SKM-1 (cell line): Measurements from ENCODE around the gene GTF2H1.
"Not testable (repeated sequence)": the region's sequence is repeated elsewhere in the genome, so short reads cannot be mapped to it uniquely, and the experiment has no call there.

ENCODE experiments used
- DNase-seq: peaks from one replicate; lab custom pipeline; 2025; ENCODE audit not compliant: unreplicated experiment; lab: John Stamatoyannopoulos, UW

Gene GTF2H1

DNA sequence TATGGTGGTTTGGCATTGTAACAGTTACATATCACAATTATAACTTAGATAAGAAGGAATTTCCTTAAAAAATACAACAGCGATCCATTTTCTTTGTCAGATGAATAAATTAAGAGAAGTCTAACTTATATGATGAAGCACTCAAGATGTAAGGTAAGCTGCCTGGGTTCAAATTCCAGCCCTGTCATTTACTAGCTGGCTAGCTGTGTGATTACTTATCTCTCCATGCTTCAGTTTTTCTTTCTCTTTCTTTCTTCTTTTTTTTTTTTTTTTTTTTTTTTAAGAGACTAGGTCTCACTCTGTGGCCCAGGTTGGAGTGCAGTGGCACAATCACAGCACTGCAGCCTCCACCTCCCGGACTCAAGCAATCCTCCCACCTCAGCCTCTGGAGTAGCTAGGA, 49.8 kb downstream of the GTF2H1 start:
- no peak for DNase-seq

DNA sequence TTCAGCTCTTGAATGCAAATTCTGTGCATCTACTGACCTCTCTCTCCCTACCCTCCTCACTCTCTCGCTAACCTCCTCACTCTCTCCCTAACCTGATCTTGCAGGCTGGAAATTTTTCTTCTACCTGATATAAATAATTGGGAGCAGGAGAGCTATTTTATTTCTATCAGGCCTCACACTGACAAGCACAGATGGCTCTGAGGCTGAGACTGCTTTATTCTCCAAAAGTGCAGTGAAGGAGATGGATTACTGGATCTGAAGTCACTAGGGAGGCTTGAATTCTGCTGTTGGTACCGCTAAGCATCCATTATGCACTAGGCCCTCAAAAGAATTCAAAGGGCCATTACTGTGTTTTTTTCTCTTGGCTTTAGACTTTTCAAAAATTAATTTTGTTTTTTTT, 52.6 kb downstream of the GTF2H1 start:
- DNase-seq: no peak

DNA sequence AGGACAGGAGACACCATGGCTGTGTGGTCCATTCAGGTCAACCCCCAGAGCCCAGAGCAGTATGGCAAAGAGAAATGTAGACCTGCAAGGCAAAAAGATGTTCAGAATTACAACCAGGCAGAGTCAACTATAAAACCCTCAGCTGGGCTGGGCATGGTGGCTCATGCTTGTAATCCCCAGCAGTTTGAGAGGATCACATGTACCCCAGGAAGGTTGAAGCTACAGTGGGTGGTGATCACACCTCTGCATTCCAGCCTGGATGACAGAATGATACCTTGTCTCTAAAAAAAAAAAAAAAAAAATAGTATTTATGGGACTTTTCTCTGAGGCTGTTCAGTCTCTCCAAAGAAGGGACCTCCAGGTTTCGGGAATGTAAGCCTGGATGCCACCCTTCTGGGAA, 53.6 kb downstream of the GTF2H1 start:
- DNase-seq: no peak

DNA sequence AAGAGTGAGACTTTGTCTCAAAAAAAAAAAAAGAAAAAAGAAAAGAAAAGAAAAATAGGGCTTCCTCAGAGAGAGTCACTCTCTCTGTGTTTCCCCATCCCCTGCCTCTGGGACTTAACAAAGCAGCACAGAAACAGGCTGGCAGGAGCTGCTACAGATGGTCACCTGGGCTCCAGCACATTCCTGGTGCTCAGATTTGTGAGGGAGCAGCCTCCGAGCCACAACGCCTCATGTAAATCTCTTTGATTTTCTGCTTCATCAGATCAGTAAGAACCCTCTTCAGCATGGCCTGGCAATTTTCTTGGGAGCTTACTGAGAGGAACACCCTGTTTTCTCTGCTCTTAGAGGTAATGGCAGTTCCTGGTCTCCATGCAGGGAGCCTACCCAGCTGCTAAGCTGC, 56.8 kb downstream of the GTF2H1 start:
- no peak for DNase-seq

DNA sequence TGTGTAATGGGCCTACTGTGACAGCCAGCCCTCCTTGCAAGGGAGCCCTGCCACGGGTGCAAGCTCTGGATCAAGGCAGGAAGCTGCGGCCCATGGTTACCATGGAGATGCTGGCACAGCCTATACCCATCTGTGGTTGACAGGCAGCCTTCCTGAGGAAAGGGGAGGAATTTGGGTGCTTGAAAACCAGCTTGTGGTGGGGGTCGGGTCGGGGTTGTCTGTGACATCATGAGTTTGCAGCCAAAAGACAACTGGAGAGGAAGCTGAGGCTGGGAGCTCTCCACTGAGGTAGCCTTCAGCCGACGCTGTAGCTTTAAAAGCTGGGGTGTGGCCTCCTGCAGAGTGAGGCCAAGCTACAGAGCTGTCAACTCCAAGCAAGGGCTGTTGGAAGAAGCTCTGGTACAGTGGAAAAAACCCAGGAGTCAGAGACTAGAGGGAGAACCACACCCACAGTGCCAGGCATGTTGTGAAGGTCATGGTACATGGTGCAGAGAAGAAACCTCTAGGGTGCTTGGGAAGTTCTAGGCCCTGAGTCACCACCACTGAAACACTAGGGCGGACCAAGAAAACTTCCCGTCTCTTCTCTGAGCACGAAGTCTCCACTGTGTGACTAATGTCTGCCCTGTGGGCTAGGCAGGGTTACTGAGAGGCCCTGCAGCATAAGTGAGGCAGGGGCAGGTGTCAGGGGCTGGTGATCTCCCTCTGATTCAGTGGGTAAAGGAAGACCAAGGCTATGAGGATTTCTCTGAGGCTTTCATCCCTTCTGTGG, 61.2 kb downstream of the GTF2H1 start:
- DNase-seq: peak; percentile 27

DNA sequence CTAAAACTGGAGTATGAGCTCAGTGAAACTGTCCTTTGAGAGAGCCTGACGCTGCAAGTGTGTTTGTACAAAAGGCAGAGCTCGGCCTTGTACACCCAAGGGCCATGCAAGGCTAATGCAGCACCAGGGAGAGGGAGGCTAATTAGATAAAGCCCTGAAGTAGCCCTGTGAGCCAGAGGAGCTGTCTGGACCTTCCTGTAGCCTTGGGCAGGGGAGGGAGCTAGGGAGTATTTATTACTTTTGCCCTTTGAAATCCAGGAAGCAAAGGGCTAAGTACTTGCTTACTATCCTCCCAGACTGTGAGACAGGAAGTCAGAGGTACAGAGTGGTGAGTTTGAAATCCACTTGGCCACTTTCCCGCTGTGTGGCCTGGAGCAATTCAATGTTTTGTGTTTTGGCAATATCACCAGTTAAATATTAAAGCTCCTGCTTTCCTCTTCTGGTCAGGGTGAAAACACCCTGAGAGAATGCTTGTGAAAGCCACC, 61.8 kb downstream of the GTF2H1 start:
- peak; percentile 25 for DNase-seq

DNA sequence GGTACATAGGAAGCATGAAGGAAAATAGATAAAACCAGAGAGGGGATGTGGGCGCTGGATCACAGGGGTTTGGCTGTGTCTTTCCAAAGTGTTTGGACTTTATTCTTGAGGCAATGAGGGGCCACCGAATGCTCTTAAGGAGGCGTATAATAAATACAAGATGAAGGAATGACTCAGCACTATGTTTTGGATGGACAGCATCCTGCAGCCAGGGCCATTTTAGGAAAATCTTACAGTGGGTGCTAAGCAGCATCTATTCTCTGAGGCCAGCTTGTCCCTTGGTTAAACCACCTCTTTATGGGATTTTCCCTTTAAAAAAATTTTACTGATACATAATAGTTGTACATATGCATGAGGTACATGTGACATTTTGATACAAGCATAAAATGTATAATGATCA, 67.7 kb downstream of the GTF2H1 start:
- no peak for DNase-seq

DNA sequence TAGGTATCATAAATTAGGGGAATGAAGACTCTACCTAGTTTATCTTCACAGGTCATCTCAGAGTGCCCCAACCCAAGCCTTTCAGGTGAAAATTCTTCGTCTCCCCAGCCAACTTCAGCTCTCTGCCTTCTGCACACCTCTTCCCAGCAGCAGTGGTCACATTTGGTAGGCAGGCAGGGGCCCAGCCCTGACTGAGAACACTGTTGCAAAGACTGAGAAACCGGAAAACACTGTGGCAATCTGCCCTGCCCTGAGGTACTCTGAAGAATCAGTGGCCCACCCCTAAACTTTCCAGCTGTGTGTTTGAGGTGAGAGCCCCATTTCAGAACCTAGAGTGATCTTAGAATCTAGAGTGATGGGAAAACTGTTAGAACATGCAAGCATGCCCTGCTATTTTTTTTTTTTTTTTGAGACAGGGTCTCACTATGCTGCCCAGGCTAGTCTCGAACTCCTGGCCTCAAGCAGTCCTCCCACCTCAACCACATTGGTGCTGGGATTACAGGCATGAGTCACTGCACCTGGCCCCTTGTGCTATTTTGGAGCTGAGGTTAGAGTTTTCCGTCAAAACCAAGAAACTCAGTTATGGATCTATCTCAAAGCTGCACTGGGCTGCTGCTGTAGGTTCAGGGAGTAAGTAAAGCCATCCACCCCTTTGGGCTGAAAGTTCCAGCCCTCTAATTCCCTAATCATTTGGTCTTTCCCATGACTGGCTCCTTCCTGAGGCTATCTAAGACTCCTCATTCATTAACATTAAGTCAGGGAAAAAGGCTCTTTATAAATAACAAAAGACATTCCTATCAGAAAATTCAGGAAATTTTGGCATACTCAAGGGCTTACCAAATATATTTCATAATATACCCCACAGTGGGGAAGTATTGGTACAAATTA, 70.3 kb downstream of the GTF2H1 start:
- no peak for DNase-seq

DNA sequence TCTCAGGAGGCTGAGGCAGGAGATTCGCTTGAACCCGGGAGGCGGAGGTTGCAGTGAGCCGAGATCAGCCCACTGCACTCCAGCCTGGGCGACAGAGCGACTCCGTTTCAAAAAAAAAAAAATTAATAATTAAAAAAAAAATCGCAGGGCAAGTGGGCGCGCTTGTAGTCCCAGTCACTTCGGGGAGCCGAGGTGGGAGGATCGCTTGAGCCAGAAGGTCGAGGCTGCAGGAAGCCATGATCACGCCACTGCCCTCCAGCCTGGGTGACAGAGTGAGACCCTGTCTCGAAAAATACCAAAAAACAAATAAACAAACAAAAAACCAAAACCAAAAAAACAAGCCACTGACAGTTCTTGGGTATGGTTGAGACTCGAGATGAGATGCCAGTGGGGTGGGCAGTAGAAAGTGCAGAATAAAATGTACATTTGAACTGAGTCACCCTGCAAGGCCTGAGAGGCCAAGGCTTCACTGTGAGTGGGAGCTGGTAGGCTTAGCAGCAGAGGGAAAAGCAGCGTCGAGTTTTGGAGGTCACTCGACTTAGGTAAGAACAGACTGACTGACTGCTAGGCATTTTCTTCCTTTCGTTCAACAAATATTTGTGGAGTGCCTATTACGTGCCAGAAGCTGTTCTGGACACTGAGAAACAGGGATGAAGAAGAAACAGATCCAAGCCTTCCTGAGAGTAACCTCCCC, 71.4 kb downstream of the GTF2H1 start:
- DNase-seq: no peak

DNA sequence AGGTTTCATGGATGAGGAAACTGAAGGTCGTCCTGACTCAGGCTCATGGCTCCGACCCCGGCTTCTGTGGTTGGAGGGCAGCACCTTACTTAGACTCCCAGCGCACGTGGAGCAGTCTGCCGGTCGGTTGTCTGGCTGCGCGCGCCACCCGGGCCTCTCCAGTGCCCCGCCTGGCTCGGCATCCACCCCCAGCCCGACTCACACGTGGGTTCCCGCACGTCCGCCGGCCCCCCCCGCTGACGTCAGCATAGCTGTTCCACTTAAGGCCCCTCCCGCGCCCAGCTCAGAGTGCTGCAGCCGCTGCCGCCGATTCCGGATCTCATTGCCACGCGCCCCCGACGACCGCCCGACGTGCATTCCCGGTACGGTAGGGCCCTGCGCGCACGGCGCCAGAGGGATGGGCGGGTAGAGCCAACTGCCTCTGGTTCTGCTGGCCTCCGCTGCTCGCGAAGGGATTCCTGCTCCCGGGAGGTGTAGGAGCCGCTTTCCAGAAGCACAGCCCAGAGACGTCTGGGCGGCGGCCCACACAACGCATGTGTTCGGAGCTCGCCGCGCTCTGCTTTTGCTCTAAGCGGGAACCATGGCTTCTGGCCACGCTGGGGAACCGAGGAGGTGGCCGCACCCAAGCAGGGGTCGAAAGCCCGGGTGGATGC, 72.0 kb downstream of the GTF2H1 start, which contains the start of gene LDHA:
Gene LDHA, plus strand, starts transcription at position 289 of the 653 bp plus-strand sequence. CDS start 2,280 bp downstream, outside the sequence.
- peak; percentile 86 for DNase-seq

DNA sequence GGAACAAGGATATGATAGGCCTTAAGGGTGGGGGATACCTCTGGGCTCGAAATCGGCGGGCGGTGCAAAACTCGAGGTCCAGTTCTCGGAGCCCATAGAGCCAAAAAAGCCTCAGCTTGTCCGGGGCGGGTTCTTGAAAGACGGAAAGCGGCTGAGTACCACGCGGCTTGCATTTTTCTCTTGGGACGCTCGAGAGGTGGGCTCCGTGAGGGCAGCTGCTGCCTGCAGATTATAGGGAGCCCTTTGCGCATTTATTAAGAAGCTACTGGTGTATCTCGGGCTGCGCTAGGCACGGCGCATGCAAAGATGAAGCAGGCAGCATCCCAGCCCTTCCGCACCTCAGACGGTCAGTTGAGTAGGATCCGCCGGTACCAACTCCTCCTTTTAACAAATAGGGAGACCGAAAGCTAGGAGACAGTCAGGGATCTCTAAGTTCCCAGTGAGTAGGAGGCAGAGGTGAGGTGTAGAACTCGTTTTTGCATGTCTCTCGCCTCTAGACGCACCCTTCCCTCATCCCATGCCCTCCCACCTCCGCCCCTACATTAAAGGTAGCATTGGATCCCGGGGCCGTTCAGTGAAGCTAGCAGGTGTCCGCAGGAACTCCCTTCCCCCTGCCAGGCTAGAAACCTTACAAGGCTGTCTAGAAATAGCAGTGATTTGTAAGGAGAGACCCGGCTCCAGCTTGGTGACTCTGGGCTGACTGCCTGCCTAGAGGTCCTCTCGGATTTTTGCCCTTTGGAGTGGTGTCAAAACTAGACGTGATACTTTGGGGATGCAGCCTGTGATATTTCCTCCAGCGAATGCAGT, 72.8 kb downstream of the GTF2H1 start:
- DNase-seq: no peak

DNA sequence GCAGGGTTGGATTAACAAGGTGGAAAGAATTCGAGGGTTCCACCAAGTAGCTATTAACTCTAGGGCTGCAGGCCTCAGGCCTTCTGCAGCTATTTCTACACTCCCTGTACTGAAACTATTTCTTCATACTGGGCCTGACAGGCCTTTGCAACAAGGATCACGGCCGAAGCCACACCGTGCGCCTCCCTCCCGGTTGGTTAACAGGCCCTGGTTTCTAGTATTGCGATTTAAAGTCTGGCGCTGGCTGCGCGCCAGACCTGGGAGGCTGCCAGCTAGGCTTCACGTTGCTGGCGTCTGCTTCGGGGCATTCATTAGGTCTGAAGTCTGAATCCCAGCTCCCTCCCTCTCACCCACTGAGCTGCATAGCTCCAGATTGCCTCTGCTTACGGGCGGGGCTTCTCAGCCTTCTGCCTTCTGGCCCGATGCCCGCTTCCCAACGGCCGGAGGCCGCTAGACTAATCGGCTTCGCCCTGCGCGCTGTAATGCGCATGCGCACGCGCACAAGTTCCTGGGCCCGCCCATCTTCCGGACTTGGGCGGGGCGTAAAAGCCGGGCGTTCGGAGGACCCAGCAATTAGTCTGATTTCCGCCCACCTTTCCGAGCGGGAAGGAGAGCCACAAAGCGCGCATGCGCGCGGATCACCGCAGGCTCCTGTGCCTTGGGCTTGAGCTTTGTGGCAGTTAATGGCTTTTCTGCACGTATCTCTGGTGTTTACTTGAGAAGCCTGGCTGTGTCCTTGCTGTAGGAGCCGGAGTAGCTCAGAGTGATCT, 73.6 kb downstream of the GTF2H1 start:
- DNase-seq: peak; percentile 93

DNA sequence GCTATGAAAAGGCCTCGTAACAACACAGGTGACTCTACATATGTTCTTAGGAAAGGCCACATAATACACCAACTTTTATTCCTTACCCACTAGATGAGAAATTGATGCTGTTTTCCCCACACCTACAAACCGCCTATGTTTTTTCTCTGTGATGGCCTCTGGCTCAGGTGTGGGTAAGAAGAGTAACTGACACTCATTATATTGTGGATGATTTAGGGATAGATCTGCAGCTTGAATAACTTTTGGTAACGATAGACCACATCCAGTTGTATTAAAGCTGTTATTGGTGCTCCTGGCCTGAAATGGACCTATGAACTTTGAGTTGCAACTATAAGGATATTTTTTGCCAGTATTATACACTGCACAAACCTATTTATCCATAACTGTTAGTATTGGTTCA, 75.6 kb downstream of the GTF2H1 start:
- no peak for DNase-seq

DNA sequence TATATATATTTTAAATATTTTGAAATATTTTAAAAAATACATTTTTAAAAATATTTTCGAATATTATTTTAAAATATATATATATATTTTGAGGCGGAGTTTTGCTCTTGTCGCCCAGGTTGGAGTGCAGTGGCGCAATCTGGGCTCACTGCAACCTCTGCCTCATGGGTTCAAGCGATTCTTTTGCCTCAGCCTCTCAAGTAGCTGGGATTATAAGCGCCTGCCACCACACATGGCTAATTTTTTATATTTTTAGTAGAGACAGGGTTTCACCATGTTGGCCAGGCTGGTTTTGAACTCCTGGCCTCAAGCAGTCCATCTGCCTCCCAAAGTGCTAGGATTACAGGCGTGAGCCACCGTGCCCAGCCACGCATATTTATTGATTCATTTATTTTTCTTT, 78.7 kb downstream of the GTF2H1 start:
- DNase-seq: not testable (repeated sequence)

DNA sequence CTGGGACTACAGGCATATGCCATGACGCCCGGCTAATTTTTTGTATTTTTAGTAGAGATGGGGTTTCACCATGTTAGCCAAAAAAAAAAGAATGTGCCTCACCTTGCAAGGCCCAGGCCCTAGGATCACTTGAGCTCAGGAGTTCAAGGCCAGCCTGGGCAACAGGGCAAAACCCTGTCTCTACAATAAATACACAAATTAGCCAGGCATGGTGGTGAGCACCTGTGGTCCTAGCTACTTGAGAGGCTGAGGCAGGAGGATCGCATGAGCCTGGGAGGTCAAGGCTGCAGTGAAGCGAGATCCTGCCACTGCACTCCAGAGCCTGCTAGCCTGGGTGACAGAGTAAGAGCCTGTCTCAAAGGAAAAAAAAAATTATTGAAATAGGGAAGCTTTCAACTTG, 81.7 kb downstream of the GTF2H1 start:
- no peak for DNase-seq

DNA sequence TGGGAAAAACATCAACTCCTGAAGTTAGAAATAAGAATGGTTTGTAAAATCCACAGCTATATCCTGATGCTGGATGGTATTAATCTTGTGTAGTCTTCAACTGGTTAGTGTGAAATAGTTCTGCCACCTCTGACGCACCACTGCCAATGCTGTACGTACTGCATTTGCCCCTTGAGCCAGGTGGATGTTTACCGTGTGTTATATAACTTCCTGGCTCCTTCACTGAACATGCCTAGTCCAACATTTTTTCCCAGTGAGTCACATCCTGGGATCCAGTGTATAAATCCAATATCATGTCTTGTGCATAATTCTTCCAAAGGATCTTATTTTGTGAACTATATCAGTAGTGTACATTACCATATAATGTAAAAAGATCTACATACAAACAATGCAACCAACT, 85.0 kb downstream of the GTF2H1 start:
- DNase-seq: not testable (repeated sequence)

DNA sequence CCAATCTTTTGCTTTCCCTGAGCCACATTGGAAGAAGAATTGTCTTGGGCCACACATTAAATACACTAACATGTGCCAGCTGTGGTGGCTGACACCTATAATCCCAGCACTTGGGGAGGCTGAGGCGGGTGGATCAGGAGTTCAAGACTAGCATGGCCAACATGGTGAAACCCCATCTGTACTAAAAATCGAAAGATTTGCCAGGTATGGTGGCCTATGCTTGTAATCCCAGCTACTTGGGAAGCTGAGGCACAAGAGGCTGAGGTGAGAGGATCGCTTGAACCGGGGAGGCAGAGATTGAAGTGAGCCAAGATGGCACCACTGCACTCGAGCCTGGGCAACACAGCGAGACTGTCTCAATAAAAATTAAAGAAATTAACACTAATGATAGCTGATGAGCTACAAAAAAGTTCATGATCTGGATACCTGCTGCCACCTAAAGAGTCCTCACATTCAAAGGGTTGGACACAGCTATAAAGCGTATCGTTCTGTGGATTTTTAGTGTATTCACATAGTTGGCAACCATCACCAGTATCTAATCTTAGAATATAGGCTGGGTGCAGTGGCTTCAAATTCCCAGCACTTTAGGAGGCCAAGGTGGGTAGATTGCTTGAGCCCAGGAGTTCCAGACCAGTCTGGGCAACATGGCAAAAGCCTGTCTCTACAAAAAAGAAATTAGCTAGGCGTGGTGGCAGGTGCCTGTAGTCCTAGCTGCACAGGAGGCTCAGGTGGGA, 86.4 kb downstream of the GTF2H1 start:
- DNase-seq: no peak

DNA sequence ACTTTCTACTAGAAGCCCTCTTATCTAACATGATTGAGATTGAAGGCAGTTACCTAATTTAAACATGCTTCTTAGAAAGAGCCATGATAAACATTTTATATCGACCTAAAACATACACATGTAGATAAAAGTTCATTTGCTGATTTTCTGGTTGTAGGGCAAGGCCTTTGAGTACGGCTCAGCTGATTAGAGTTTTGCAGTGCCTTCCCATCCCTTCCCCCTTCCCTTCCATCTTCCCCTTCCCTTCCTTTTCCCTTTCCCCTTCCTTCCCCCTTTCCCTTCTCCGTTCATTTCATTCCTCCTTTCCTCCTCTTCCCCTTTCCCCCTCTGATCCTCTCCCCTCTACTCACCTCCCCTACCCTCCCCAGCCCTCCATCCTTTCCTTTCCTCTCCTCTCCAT, 94.1 kb downstream of the GTF2H1 start:
- DNase-seq: no peak
